Activated B cell treated with CpG ODN at 0.5 μM for 24 hours (primary cell): ENCODE results near the gene DLGAP4. TPM values are rescaled to one million over a fixed set of nuclear protein-coding genes. Genes with fewer than 3 reads are reported as not detected.

Source experiments
- ATAC-seq: fragments of 200-7000 bp; cut with Tn5 transposase; one replicate; pipeline ENCODE4 v1.10.0; 2021; ENCODE audit warnings: low read depth, mild to moderate bottlenecking, moderate library complexity
- CTCF ChIA-PET: fragments of 350-600 bp; sonication (Branson Sonifier 250); formaldehyde crosslinking; loops from one replicate; lab custom pipeline; 2021; ENCODE audit warnings: antibody characterized with exemption; lab: Charles Lee
- POLR2A ChIA-PET: fragments of 350-600 bp; sonication (Branson Sonifier 250); formaldehyde crosslinking; loops from one replicate; lab custom pipeline; 2021; ENCODE audit warnings: antibody characterized with exemption; lab: Charles Lee
- DNase-seq: peaks from one replicate; pipeline ENCODE4 v3.0.0; 2022
- H3K27ac Mint-ChIP-seq: one replicate; pipeline ENCODE4 v1.8.0; 2020; ENCODE audit warnings: mixed read lengths
- H3K27me3 Mint-ChIP-seq: one replicate; pipeline ENCODE4 v1.8.0; 2021; ENCODE audit warnings: mixed read lengths
- H3K36me3 Mint-ChIP-seq: one replicate; pipeline ENCODE4 v1.8.0; 2021; ENCODE audit warnings: low read depth, mixed read lengths
- H3K4me1 Mint-ChIP-seq: one replicate; pipeline ENCODE4 v1.8.0; 2021; ENCODE audit warnings: mixed read lengths
- H3K4me3 Mint-ChIP-seq: one replicate; pipeline ENCODE4 v1.8.0; 2020; ENCODE audit warnings: mild to moderate bottlenecking, mixed read lengths
- H3K9me3 Mint-ChIP-seq: one replicate; pipeline ENCODE4 v1.8.0; 2020; ENCODE audit warnings: mixed read lengths
- CTCF ChIP-seq: fragments of 200-600 bp; IDR thresholded peaks from one replicate; pipeline ENCODE4 v1.8.0; 2022; ENCODE audit warnings: antibody characterized with exemption, mild to moderate bottlenecking
- intact Hi-C: fragments of 100-400 bp; cut with micrococcal nuclease; formaldehyde crosslinking; loops from one replicate; pipeline ENCODE4 v1.15.1; 2024
- total RNA-seq: library from RNA; stranded (reverse); gene quantifications from 2 replicates; pipeline ENCODE4 v1.2.3, GENCODE V29; 2022

Gene DLGAP4
- total RNA-seq, 1 donor from 2014 or later = 38.7 TPM

- Mint-ChIP-seq H3K9me3 (no peaks in the 10 kb centered on the region), H3K27me3 (peaks cover 34% of the 10 kb centered on the region), H3K4me3 (no peak overlapping the region), H3K4me1 (no peaks in the 10 kb centered on the region), H3K36me3 (no peaks in the 10 kb centered on the region), H3K27ac (no peak overlapping the region)
- intact Hi-C loops = no loop called here
- ChIA-PET CTCF (no interaction called here), POLR2A (no interaction called here)
- TF ChIP-seq CTCF = no peak
- no peak for DNase-seq
- no peak for ATAC-seq
These were observed 7.3 kb downstream of the DLGAP4 start for GRCh38 chr20:36313476-36313875.

GRCh38 chr20:36313926-36314325 lies 7.8 kb downstream of the DLGAP4 start:
- peaks cover 31% of the 10 kb centered on the region for H3K27me3 Mint-ChIP-seq
- no peak overlapping the region for H3K4me3 Mint-ChIP-seq
- no peaks in the 10 kb centered on the region for H3K36me3 Mint-ChIP-seq
- H3K9me3 Mint-ChIP-seq = no peaks in the 10 kb centered on the region
- ChIA-PET CTCF (no interaction called here), POLR2A (no interaction called here)
- no peak for TF ChIP-seq CTCF
- ATAC-seq (no peak), DNase-seq (no peak)
- intact Hi-C loops = no loop called here
- H3K27ac Mint-ChIP-seq = no peak overlapping the region
- H3K4me1 Mint-ChIP-seq = no peaks in the 10 kb centered on the region

- no peak for DNase-seq
- intact Hi-C loops = no loop called here
- H3K27ac Mint-ChIP-seq = no peak overlapping the region
- H3K27me3 Mint-ChIP-seq = peaks cover 22% of the 10 kb centered on the region
- no peaks in the 10 kb centered on the region for H3K36me3 Mint-ChIP-seq
- TF ChIP-seq CTCF = no peak
- ATAC-seq = no peak
- H3K4me3 Mint-ChIP-seq = no peak overlapping the region
- ChIA-PET POLR2A (no interaction called here), CTCF (no interaction called here)
- H3K4me1 Mint-ChIP-seq = no peaks in the 10 kb centered on the region
- H3K9me3 Mint-ChIP-seq = no peaks in the 10 kb centered on the region
These were observed 8.8 kb downstream of the DLGAP4 start for GRCh38 chr20:36314734-36315544.

GRCh38 chr20:36315545-36316351 lies 9.6 kb downstream of the DLGAP4 start:
- Mint-ChIP-seq H3K9me3 (no peaks in the 10 kb centered on the region), H3K27me3 (peaks cover 14% of the 10 kb centered on the region), H3K36me3 (no peaks in the 10 kb centered on the region), H3K27ac (no peak overlapping the region), H3K4me3 (no peak overlapping the region), H3K4me1 (no peaks in the 10 kb centered on the region)
- DNase-seq (no peak), ATAC-seq (no peak)
- ChIA-PET POLR2A (no interaction called here), CTCF (no interaction called here)
- intact Hi-C loops = no loop called here
- TF ChIP-seq CTCF = no peak

GRCh38 chr20:36317675-36318074 lies 11.5 kb downstream of the DLGAP4 start:
- Mint-ChIP-seq H3K9me3 (no peaks in the 10 kb centered on the region), H3K4me3 (no peak overlapping the region), H3K36me3 (no peaks in the 10 kb centered on the region), H3K27me3 (peaks cover 7% of the 10 kb centered on the region), H3K27ac (no peak overlapping the region), H3K4me1 (no peaks in the 10 kb centered on the region)
- DNase-seq (no peak), ATAC-seq (no peak)
- TF ChIP-seq CTCF = no peak
- ChIA-PET POLR2A (no interaction called here), CTCF (no interaction called here)
- intact Hi-C loops = no loop called here
